KOPT-K1 (cell line): ENCODE measurements around the gene TRMT1.

Experiments
- H3K27ac ChIP-seq: fragments of 200-600 bp; sonication (generic); 2 replicates; pipeline ENCODE4 v1.5.1; 2016; ENCODE audit warnings: antibody characterized with exemption, mild to moderate bottlenecking, low read depth, low read length; ENCODE audit not compliant: poor library complexity, severe bottlenecking
- H3K36me3 ChIP-seq: fragments of 200-600 bp; sonication (generic); 2 replicates; pipeline ENCODE4 v1.5.1; 2017; ENCODE audit warnings: antibody characterized with exemption, mild to moderate bottlenecking, low read length, moderate library complexity; ENCODE audit not compliant: insufficient read depth
- H3K9me3 ChIP-seq: fragments of 200-600 bp; sonication (generic); 2 replicates; pipeline ENCODE4 v1.5.1; 2017; ENCODE audit warnings: antibody characterized with exemption, low read length, mild to moderate bottlenecking; ENCODE audit not compliant: insufficient read depth, poor library complexity, severe bottlenecking

The TRMT1 gene

GRCh38 chr19:13069415-13070359, 46.9 kb downstream of the TRMT1 start:
- H3K36me3 ChIP-seq: no peaks in the 10 kb centered on the region; the same call in 1 of the 2 replicates
- no peaks in the 10 kb centered on the region for H3K9me3 ChIP-seq
- no peak overlapping the region for H3K27ac ChIP-seq

- no peak overlapping the region for H3K27ac ChIP-seq
- no peaks in the 10 kb centered on the region for H3K9me3 ChIP-seq
- no peaks in the 10 kb centered on the region for H3K36me3 ChIP-seq
These were observed 48.3 kb downstream of the TRMT1 start for GRCh38 chr19:13068085-13068846.

GRCh38 chr19:13066933-13067807, 49.4 kb downstream of the TRMT1 start:
- Histone ChIP-seq H3K27ac (no peak overlapping the region), H3K9me3 (no peaks in the 10 kb centered on the region), H3K36me3 (no peaks in the 10 kb centered on the region)

- no peak overlapping the region for H3K27ac ChIP-seq
- H3K9me3 ChIP-seq: no peaks in the 10 kb centered on the region
- no peaks in the 10 kb centered on the region for H3K36me3 ChIP-seq
These were observed 50.3 kb downstream of the TRMT1 start for GRCh38 chr19:13066226-13066625.

DNA sequence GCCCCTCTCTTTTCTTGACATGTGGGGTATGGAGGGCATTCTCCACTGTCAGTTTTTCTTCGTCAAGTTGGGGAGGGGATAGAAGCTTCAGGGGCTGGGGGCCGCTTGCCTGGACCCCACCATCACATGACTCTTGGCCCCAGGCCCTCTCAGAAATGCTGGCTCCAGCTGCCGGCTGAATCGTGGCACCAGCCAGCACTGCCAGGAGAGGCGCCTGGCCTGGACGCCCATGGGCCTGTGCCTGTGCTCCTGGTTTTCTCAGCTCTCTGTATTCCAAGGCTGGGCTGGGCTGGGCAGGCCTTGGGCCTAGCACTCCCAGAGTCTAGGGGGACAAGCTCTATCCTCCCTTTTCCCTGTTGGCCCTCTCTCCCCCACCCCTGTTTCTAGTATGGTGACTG, 52.4 kb downstream of the TRMT1 start:
- no peak overlapping the region for H3K27ac ChIP-seq
- no peaks in the 10 kb centered on the region for H3K36me3 ChIP-seq
- no peaks in the 10 kb centered on the region for H3K9me3 ChIP-seq

GRCh38 chr19:13063461-13064091, 53.0 kb downstream of the TRMT1 start:
- no peaks in the 10 kb centered on the region for H3K9me3 ChIP-seq
- H3K36me3 ChIP-seq: no peaks in the 10 kb centered on the region
- no peak overlapping the region for H3K27ac ChIP-seq

DNA sequence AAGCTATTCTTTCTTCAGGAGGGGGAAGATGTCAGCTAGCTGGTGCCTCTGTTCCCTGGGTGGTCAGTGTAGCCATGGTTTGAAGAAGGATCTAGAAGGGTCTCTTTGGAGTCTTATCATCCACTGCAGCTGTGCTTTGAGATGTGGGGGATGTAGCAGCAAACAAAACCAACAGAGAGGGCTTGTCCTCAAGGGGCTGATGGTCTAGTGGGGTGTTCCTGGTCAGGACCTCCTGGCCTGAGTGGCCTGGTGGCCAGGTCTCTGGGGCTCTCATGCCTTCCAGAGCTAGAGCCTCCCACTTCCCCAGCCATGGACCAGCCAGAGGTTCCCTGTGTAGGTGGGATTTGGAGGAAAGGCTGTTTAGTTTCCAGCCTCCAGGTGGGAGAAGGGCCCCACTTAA, 54.2 kb downstream of the TRMT1 start:
- no peaks in the 10 kb centered on the region for H3K36me3 ChIP-seq
- no peaks in the 10 kb centered on the region for H3K9me3 ChIP-seq
- no peak overlapping the region for H3K27ac ChIP-seq

DNA sequence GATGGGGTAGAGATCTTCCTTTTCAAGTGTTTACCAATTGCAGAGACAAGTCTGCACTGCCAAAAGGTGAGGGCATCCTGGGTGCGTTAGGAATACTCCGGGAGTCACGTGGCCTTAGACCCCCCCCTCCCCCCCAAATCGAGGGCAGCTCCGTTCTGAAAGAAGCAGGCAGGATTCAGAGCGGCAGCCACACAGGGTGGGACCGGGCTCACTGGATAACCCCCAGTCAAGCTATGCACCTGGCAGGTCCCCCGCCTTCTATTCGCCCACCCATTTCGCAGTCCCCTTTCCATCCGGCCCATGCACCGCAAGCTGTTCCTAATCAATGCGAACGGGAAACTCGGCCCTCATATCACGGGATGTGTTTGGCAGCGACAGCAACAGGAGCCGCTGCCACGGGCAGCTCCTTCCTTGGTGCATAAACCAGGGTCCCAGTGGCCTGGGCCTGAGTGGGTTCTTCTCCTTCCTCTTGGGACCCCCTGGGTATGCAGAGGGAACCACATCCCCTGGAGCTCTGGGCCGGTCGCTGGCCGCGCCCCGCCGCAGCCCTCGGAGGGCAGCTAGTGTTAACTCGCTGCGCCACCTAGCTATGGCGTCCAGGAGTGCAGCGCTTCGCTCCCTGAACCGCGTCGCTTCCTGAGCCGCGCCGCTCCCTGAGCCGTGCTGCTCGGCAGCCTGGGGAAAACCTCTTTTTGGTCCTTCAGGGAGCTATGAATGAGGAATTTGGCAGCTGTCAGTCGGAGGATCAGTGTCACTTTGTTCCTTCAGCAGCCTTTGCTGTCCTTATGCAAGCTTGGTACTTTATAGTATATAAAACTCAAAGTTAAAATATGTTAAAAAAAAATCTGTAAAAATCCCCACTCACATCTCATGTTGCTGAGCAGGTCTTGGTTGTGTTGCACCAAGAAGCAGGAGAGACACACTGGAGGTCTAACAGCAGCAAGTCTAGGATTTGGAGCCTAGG, 55.3 kb downstream of the TRMT1 start:
- Histone ChIP-seq H3K36me3 (no peaks in the 10 kb centered on the region), H3K9me3 (no peaks in the 10 kb centered on the region), H3K27ac (no peak overlapping the region)

DNA sequence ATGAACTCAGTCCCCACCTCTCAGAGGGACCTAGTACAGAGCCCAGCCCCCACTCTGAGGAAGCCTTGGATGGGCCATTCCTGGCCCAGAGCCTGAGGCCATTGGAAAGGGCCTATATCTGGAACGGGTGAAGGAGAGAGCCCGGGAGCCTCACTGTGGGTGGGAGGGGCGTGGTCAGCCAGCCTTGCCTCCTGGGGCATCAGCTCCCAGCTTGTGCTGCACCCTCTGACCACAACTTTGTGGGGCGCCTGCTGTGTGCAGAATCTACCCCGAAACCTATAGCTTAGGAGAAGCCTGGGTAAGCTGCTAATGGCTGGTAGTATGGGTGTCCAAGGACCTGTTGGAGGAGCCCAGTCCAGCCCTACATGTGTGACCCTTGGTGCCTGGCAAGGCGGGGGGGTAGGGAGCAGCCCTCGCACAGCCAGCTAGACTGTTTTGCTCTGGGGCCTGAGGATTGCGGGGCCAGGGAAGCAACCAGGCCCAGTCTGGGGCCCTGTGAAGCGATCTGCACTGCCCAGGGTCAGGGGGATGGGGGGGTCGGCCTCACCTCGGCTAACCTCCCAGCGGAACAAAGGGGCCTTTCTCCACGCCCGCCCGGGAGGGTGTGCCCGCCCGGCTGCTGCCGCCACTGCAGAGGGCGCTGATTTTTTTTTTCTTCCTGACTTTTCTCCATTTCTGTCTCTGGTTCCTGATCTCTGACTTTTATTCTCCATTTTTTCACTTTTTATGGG, 56.1 kb downstream of the TRMT1 start:
- no peak overlapping the region for H3K27ac ChIP-seq
- no peaks in the 10 kb centered on the region for H3K36me3 ChIP-seq
- no peaks in the 10 kb centered on the region for H3K9me3 ChIP-seq

- Histone ChIP-seq H3K27ac (no peak overlapping the region), H3K9me3 (no peaks in the 10 kb centered on the region), H3K36me3 (no peaks in the 10 kb centered on the region)
These were observed 57.4 kb downstream of the TRMT1 start for GRCh38 chr19:13058951-13059660.

- H3K27ac ChIP-seq: no peak overlapping the region
- H3K36me3 ChIP-seq: no peaks in the 10 kb centered on the region
- H3K9me3 ChIP-seq: no peaks in the 10 kb centered on the region
These were observed 58.8 kb downstream of the TRMT1 start for GRCh38 chr19:13057744-13058143.

DNA sequence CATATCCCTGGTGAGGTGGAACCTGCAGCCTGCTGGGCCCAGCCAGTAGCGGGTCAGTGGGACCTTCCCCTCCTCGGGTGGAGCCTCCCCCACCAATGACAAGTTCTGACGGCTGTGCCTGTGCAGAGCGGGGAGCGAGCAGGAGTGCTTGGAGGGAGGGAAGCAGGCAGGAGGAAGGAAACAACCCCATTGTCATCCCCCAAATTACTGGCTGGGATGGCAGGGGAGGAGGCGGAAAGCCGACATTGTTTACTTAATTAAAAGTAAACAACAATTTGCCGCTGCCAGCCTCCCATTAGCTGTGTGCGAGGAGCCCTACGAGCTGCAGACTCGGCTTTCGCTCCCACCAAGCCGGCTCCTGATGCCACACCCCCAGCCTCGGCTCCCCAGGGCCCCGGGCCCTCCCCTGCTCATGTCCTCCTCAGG, 59.4 kb downstream of the TRMT1 start:
- Histone ChIP-seq H3K9me3 (no peaks in the 10 kb centered on the region), H3K27ac (no peak overlapping the region), H3K36me3 (no peaks in the 10 kb centered on the region)
